Chondrocyte (in vitro differentiated cells): ENCODE results near the gene BANP. TPM values are rescaled to one million over a fixed set of nuclear protein-coding genes. Genes with fewer than 3 reads are reported as not detected.
"Not testable (repeated sequence)": the region's sequence is repeated elsewhere in the genome, so short reads cannot be mapped to it uniquely, and the experiment has no call there.

Experiments used
- DNase-seq: peaks from one replicate; pipeline ENCODE4 v3.0.0; 2021; ENCODE audit warnings: mixed read lengths, low spot score
- H3K27ac Mint-ChIP-seq: one replicate; pipeline ENCODE4 v1.8.0; 2021; ENCODE audit warnings: mild to moderate bottlenecking, moderate library complexity, mixed read lengths; ENCODE audit not compliant: unreplicated experiment
- H3K27me3 Mint-ChIP-seq: 2 replicates; pipeline ENCODE4 v1.8.0; 2021; ENCODE audit warnings: low read depth, mixed read lengths
- H3K36me3 Mint-ChIP-seq: 2 replicates; pipeline ENCODE4 v1.8.0; 2021; ENCODE audit warnings: low read depth, mixed read lengths
- H3K4me1 Mint-ChIP-seq: 2 replicates; pipeline ENCODE4 v1.8.0; 2021; ENCODE audit warnings: low read depth, mild to moderate bottlenecking, mixed read lengths
- H3K4me3 Mint-ChIP-seq: one replicate; pipeline ENCODE4 v1.8.0; 2021; ENCODE audit warnings: mild to moderate bottlenecking, moderate library complexity, mixed read lengths; ENCODE audit not compliant: unreplicated experiment
- H3K9me3 Mint-ChIP-seq: 2 replicates; pipeline ENCODE4 v1.8.0; 2021; ENCODE audit warnings: low read depth, mixed read lengths
- CTCF ChIP-seq: fragments of 200-600 bp; sonication (generic); IDR thresholded peaks from 2 replicates; pipeline ENCODE4 v1.5.0; 2021; ENCODE audit warnings: antibody characterized with exemption, mild to moderate bottlenecking, moderate library complexity
- total RNA-seq: library from RNA; stranded (reverse); gene quantifications from 3 replicates; pipeline ENCODE4 v1.2.1, GENCODE V29; 2021

The BANP gene
- total RNA-seq, 1 donor from 2014 or later: 15.0 TPM

- peaks cover 17% of the 10 kb centered on the region for H3K36me3 Mint-ChIP-seq
- no peaks in the 10 kb centered on the region for H3K27me3 Mint-ChIP-seq
- DNase-seq: no peak
- no peaks in the 10 kb centered on the region for H3K9me3 Mint-ChIP-seq
- H3K4me3 Mint-ChIP-seq: no peak overlapping the region
- TF ChIP-seq CTCF: no peak
- H3K27ac Mint-ChIP-seq: no peak overlapping the region
- H3K4me1 Mint-ChIP-seq: no peaks in the 10 kb centered on the region
Observed at GRCh38 chr16:88072571-88073001, 121.4 kb downstream of the BANP start.

GRCh38 chr16:88073201-88073721 is 122.0 kb downstream of the BANP start:
- Mint-ChIP-seq H3K4me3 (no peak overlapping the region), H3K27ac (no peak overlapping the region), H3K27me3 (no peaks in the 10 kb centered on the region), H3K4me1 (no peaks in the 10 kb centered on the region), H3K9me3 (no peaks in the 10 kb centered on the region), H3K36me3 (peaks cover 20% of the 10 kb centered on the region)
- DNase-seq: no peak
- TF ChIP-seq CTCF: no peak

- no peak for DNase-seq
- peaks cover 24% of the 10 kb centered on the region for H3K36me3 Mint-ChIP-seq
- TF ChIP-seq CTCF: no peak
- no peak overlapping the region for H3K27ac Mint-ChIP-seq
- H3K27me3 Mint-ChIP-seq: no peaks in the 10 kb centered on the region
- no peaks in the 10 kb centered on the region for H3K4me1 Mint-ChIP-seq
- H3K9me3 Mint-ChIP-seq: no peaks in the 10 kb centered on the region
- H3K4me3 Mint-ChIP-seq: no peak overlapping the region
Observed at GRCh38 chr16:88074041-88074440, 122.8 kb downstream of the BANP start.

- DNase-seq: no peak
- Mint-ChIP-seq H3K4me3 (no peak overlapping the region), H3K27me3 (no peaks in the 10 kb centered on the region), H3K4me1 (peaks cover under 1% of the 10 kb centered on the region), H3K9me3 (peaks cover 6% of the 10 kb centered on the region), H3K27ac (no peak overlapping the region), H3K36me3 (peaks cover 24% of the 10 kb centered on the region)
- no peak for TF ChIP-seq CTCF
Observed at GRCh38 chr16:88076211-88076931, 125.1 kb downstream of the BANP start.

GRCh38 chr16:88076932-88077320 is 125.7 kb downstream of the BANP start:
- H3K27ac Mint-ChIP-seq, H3K4me3 Mint-ChIP-seq, H3K4me1 Mint-ChIP-seq, DNase-seq, H3K9me3 Mint-ChIP-seq, H3K27me3 Mint-ChIP-seq: not testable (repeated sequence)
- peaks cover 22% of the 10 kb centered on the region for H3K36me3 Mint-ChIP-seq
